H9 (cell line): ENCODE data around the gene LPAR3. TPM values are rescaled to one million over a fixed set of nuclear protein-coding genes. Genes with fewer than 3 reads are reported as not detected.

ENCODE experiments used
- DNase-seq: peaks from one replicate; pipeline ENCODE4 v3.0.0-alpha.2; 2017
- H2AFZ ChIP-seq: one replicate; pipeline ENCODE4 v1.6.1; 2013; ENCODE audit warnings: mild to moderate bottlenecking, low read length, control low read depth, moderate library complexity
- H2AK5ac ChIP-seq: 2 replicates; pipeline ENCODE4 v1.6.1; 2013; ENCODE audit warnings: low read length, control low read depth, mixed read lengths; ENCODE audit not compliant: insufficient read length
- H2BK120ac ChIP-seq: one replicate; pipeline ENCODE4 v1.6.1; 2013; ENCODE audit warnings: low read depth, mild to moderate bottlenecking, low read length, control low read depth, inconsistent platforms; ENCODE audit not compliant: poor library complexity, severe bottlenecking
- H2BK12ac ChIP-seq: 2 replicates; pipeline ENCODE4 v1.6.1; 2013; ENCODE audit warnings: low read length, control low read depth, mixed read lengths, low read depth; ENCODE audit not compliant: insufficient read length
- H2BK15ac ChIP-seq: 2 replicates; pipeline ENCODE4 v1.6.1; 2013; ENCODE audit warnings: low read depth, low read length, control low read depth
- H2BK20ac ChIP-seq: one replicate; pipeline ENCODE4 v1.6.1; 2013; ENCODE audit warnings: low read depth, mild to moderate bottlenecking, low read length, control low read depth, inconsistent platforms; ENCODE audit not compliant: poor library complexity, severe bottlenecking
- H2BK5ac ChIP-seq: 2 replicates; pipeline ENCODE4 v1.6.1; 2013; ENCODE audit warnings: low read length, control low read depth, mixed read lengths; ENCODE audit not compliant: insufficient read length
- H3K14ac ChIP-seq: 2 replicates; pipeline ENCODE4 v1.6.1; 2013; ENCODE audit warnings: low read length, control low read depth; ENCODE audit not compliant: insufficient read depth
- H3K18ac ChIP-seq: 2 replicates; pipeline ENCODE4 v1.6.1; 2013; ENCODE audit warnings: low read depth, mild to moderate bottlenecking, mixed read lengths, low read length, control low read depth; ENCODE audit not compliant: insufficient read length
- H3K23ac ChIP-seq: 2 replicates; pipeline ENCODE4 v1.6.1; 2013; ENCODE audit warnings: low read length, control low read depth, mixed read lengths, low read depth; ENCODE audit not compliant: insufficient read length
- H3K23me2 ChIP-seq: 2 replicates; pipeline ENCODE4 v1.6.1; 2013; ENCODE audit warnings: low read depth, mild to moderate bottlenecking, mixed read lengths, low read length, control low read depth; ENCODE audit not compliant: insufficient read length, poor library complexity, severe bottlenecking
- H3K27ac ChIP-seq: 2 replicates; pipeline ENCODE4 v1.5.1; 2013; ENCODE audit warnings: low read length, control low read depth, mixed read lengths, low read depth; ENCODE audit not compliant: insufficient read length
- H3K27me3 ChIP-seq: 2 replicates; pipeline ENCODE4 v1.6.1; 2013; ENCODE audit warnings: low read length, control low read depth, inconsistent platforms; ENCODE audit not compliant: insufficient read depth
- H3K4ac ChIP-seq: 2 replicates; pipeline ENCODE4 v1.6.1; 2013; ENCODE audit warnings: low read depth, mild to moderate bottlenecking, control low read depth, inconsistent platforms, low read length, moderate library complexity
- H3K4me1 ChIP-seq: 2 replicates; pipeline ENCODE4 v1.6.1; 2013; ENCODE audit warnings: low read length, control low read depth, inconsistent platforms; ENCODE audit not compliant: insufficient read depth
- H3K4me2 ChIP-seq: 2 replicates; pipeline ENCODE4 v1.6.1; 2013; ENCODE audit warnings: low read length, control low read depth, mixed read lengths; ENCODE audit not compliant: insufficient read length, insufficient read depth
- H3K56ac ChIP-seq: 2 replicates; pipeline ENCODE4 v1.6.1; 2013; ENCODE audit warnings: low read depth, mild to moderate bottlenecking, mixed read lengths, low read length, control low read depth; ENCODE audit not compliant: insufficient read length
- H3K79me1 ChIP-seq: 2 replicates; pipeline ENCODE4 v1.6.1; 2013; ENCODE audit warnings: low read depth, mild to moderate bottlenecking, moderate library complexity, low read length, control low read depth, inconsistent platforms; ENCODE audit not compliant: insufficient read depth, poor library complexity, severe bottlenecking
- H3K79me2 ChIP-seq: 2 replicates; pipeline ENCODE4 v1.6.1; 2013; ENCODE audit warnings: low read length, control low read depth, inconsistent platforms; ENCODE audit not compliant: insufficient read depth
- H3K9ac ChIP-seq: 2 replicates; pipeline ENCODE4 v1.6.1; 2013; ENCODE audit warnings: low read length, control low read depth, mixed read lengths; ENCODE audit not compliant: insufficient read length; ENCODE audit errors: extremely low read depth
- H3K9me3 ChIP-seq: one replicate; pipeline ENCODE4 v1.6.1; 2013; ENCODE audit warnings: low read depth, low read length, inconsistent platforms; ENCODE audit not compliant: control insufficient read depth
- H3T11ph ChIP-seq: one replicate; pipeline ENCODE4 v1.6.1; 2013; ENCODE audit warnings: mild to moderate bottlenecking, low read length, control low read depth, inconsistent platforms
- H4K20me1 ChIP-seq: one replicate; pipeline ENCODE4 v1.6.1; 2013; ENCODE audit not compliant: control insufficient read depth, insufficient read length, insufficient read depth
- H4K5ac ChIP-seq: 2 replicates; pipeline ENCODE4 v1.6.1; 2013; ENCODE audit warnings: low read depth, mild to moderate bottlenecking, mixed read lengths, low read length, control low read depth; ENCODE audit not compliant: insufficient read length
- H4K8ac ChIP-seq: replicated peaks from 2 replicates; pipeline ENCODE4 v1.6.1; 2013; ENCODE audit warnings: low read length, control low read depth, mixed read lengths, low read depth; ENCODE audit not compliant: insufficient read length
- H4K91ac ChIP-seq: 2 replicates; pipeline ENCODE4 v1.6.1; 2013; ENCODE audit warnings: low read depth, mild to moderate bottlenecking, moderate library complexity, mixed read lengths, low read length, control low read depth; ENCODE audit not compliant: insufficient read length
- H3K27ac Mint-ChIP-seq, 3 experiments: 2 replicates in 2 of 3; 3 replicates in 1 of 3; pipeline ENCODE4 v1.8.0; 2020 to 2021; ENCODE audit warnings: mixed read lengths in 3 of 3, mild to moderate bottlenecking in 1 of 3, moderate library complexity in 1 of 3
- H3K27me3 Mint-ChIP-seq: 2 replicates; pipeline ENCODE4 v1.8.0; 2021; ENCODE audit warnings: low read depth, mild to moderate bottlenecking, moderate library complexity, mixed read lengths
- H3K36me3 Mint-ChIP-seq, 3 experiments: 2 replicates in 2 of 3; 3 replicates in 1 of 3; pipeline ENCODE4 v1.8.0; 2020 to 2021; ENCODE audit warnings: low read depth in 3 of 3, mixed read lengths in 3 of 3; ENCODE audit not compliant: insufficient read depth in 1 of 3
- H3K4me1 Mint-ChIP-seq, 2 experiments: 2 replicates each; pipeline ENCODE4 v1.8.0; 2020; ENCODE audit warnings: mixed read lengths in 2 of 2
- H3K4me3 Mint-ChIP-seq, 2 experiments: 2 replicates in 1 of 2; 3 replicates in 1 of 2; pipeline ENCODE4 v1.8.0; 2020 to 2021; ENCODE audit warnings: mild to moderate bottlenecking in 2 of 2, mixed read lengths in 2 of 2, moderate library complexity in 1 of 2
- H3K9me3 Mint-ChIP-seq, 2 experiments: 2 replicates in 1 of 2; 3 replicates in 1 of 2; pipeline ENCODE4 v1.8.0; 2020; ENCODE audit warnings: mild to moderate bottlenecking in 2 of 2, mixed read lengths in 2 of 2, moderate library complexity in 1 of 2
- CTCF ChIP-seq: fragments of 200-600 bp; sonication (generic); conservative IDR thresholded peaks from 3 replicates; pipeline ENCODE4 v1.8.0; 2021; ENCODE audit warnings: antibody characterized with exemption, mild to moderate bottlenecking
- WGBS: extraction: QIAGEN DNeasy Blood & Tissue Kit; methylation state at CpG from one replicate; pipeline ENCODE4 v1.1.7; 2013; ENCODE audit warnings: missing lambda C conversion rate, low lambda C conversion rate, mixed read lengths; ENCODE audit not compliant: insufficient read length; ENCODE audit errors: extremely low coverage; 5-methylcytosine and 5-hydroxymethylcytosine counted together
- total RNA-seq: library from RNA; stranded (reverse); gene quantifications from 2 replicates; pipeline ENCODE4 v1.2.1, GENCODE V29; 2021

The LPAR3 gene
- total RNA-seq, 1 experiment from 2014 or later, result 3.0 TPM

- no peak overlapping the region for H2BK12ac ChIP-seq
- no CpG with 5 or more reads among the region's 2 CpGs for WGBS
- H3K23me2 ChIP-seq, result no peaks in the 10 kb centered on the region
- Mint-ChIP-seq H3K4me1 (no peaks in the 10 kb centered on the region), H3K4me3 (no peak overlapping the region), H3K27me3 (no peaks in the 10 kb centered on the region), H3K9me3 (no peaks in the 10 kb centered on the region; a peak in 1 of 5 replicates), H3K36me3 (peaks cover 0 to 21% (median 0%) of the 10 kb centered on the region in 3 experiments; a peak in 2 of 7 replicates), H3K27ac (no peak overlapping the region; a peak in 3 of 7 replicates)
- no peaks in the 10 kb centered on the region for H3K27me3 ChIP-seq
- no peak overlapping the region for H3K4ac ChIP-seq
- no peak for DNase-seq
- H3T11ph ChIP-seq, result no peak overlapping the region
- H2BK20ac ChIP-seq, result no peak overlapping the region
- H4K91ac ChIP-seq, result no peak overlapping the region
- H4K5ac ChIP-seq, result no peak overlapping the region
- no peak overlapping the region for H3K14ac ChIP-seq
- H3K79me2 ChIP-seq, result no peaks in the 10 kb centered on the region; the same call in 1 of the 2 replicates
- H2AFZ ChIP-seq, result no peak overlapping the region
- TF ChIP-seq CTCF, result no peak
- no peak overlapping the region for H2BK120ac ChIP-seq
- H3K9me3 ChIP-seq, result no peaks in the 10 kb centered on the region
- no peak overlapping the region for H3K23ac ChIP-seq
- no peak overlapping the region for H3K18ac ChIP-seq
- no peak overlapping the region for H3K56ac ChIP-seq
- no peak overlapping the region for H4K8ac ChIP-seq
- H3K27ac ChIP-seq, result no peak overlapping the region
- H2AK5ac ChIP-seq, result no peak overlapping the region
- no peak overlapping the region for H3K4me2 ChIP-seq
- H2BK15ac ChIP-seq, result no peak overlapping the region
- H3K79me1 ChIP-seq, result no peaks in the 10 kb centered on the region
- no peaks in the 10 kb centered on the region for H3K4me1 ChIP-seq
- H4K20me1 ChIP-seq, result no peaks in the 10 kb centered on the region
- H2BK5ac ChIP-seq, result no peak overlapping the region
- H3K9ac ChIP-seq, result no peak overlapping the region
Measured at GRCh38 chr1:84853741-84854721, 39.0 kb downstream of the LPAR3 start.
